ENCODE data around the gene LACTBL1.
"Not testable (repeated sequence)": the region's sequence is repeated elsewhere in the genome, so short reads cannot be mapped to it uniquely, and the experiment has no call there.

LACTBL1 gene

GRCh38 chr1:22972760-22973159 lies at the start of gene LACTBL1:
LACTBL1 (minus strand) TSS chr1:22972866; CDS start chr1:22972316, 550 bp downstream.
- H3K36me3 ChIP-seq (ENCODE audit: insufficient read depth, low read length): no peaks in the 10 kb centered on the region
- H3K4me3 ChIP-seq: no peak within 1 kb of the TSS
- H3K9me3 ChIP-seq (ENCODE audit: low read depth, low read length): no peaks in the 10 kb centered on the region
- TF ChIP-seq EZH2 (IDR thresholded peaks at IDR 0.05) (no peak), FOXP2 (optimal IDR thresholded peaks at IDR 0.05; ENCODE audit: control extremely low read depth, extremely low read length, insufficient read depth) (no peak), POLR2AphosphoS5 (IDR thresholded peaks at IDR 0.05; ENCODE audit: borderline replicate concordance, low read depth, low read length) (no peak)
- no peak within 1 kb of the TSS for H3K27ac ChIP-seq
- no peak within 1 kb of the TSS for H3K9ac ChIP-seq (ENCODE audit: insufficient read length)
- no peak for DNase-seq (ENCODE audit: low read depth, low spot score)

- DNase-seq (ENCODE audit: low read depth, low spot score): no peak
- Histone ChIP-seq H3K4me3 (peak overlapping the region; percentile 95), H3K9ac (ENCODE audit: insufficient read length) (no peak overlapping the region), H3K36me3 (ENCODE audit: insufficient read depth, low read length) (peaks cover 38% of the 10 kb centered on the region), H3K27ac (no peak overlapping the region), H3K9me3 (ENCODE audit: low read depth, low read length) (no peaks in the 10 kb centered on the region; the same call in 1 of the 2 replicates)
- TF ChIP-seq FOXP2 (optimal IDR thresholded peaks at IDR 0.05; ENCODE audit: control extremely low read depth, extremely low read length, insufficient read depth) (no peak), EZH2 (IDR thresholded peaks at IDR 0.05) (no peak), POLR2AphosphoS5 (IDR thresholded peaks at IDR 0.05; ENCODE audit: borderline replicate concordance, low read depth, low read length) (no peak)
Measured at GRCh38 chr1:23021834-23022233, 49.2 kb upstream of the LACTBL1 start.

- peak overlapping the region; percentile 95 for H3K4me3 ChIP-seq
- H3K27ac ChIP-seq: 0 out of 2 replicates have a peak overlapping the region, but pooled peaks have one; percentile 4
- no peak for TF ChIP-seq FOXP2 (optimal IDR thresholded peaks at IDR 0.05; ENCODE audit: control extremely low read depth, extremely low read length, insufficient read depth)
- TF ChIP-seq EZH2 (IDR thresholded peaks at IDR 0.05): no peak
- no peak for TF ChIP-seq POLR2AphosphoS5 (IDR thresholded peaks at IDR 0.05; ENCODE audit: borderline replicate concordance, low read depth, low read length)
- no peaks in the 10 kb centered on the region; the same call in 1 of the 2 replicates for H3K9me3 ChIP-seq (ENCODE audit: low read depth, low read length)
- H3K9ac ChIP-seq (ENCODE audit: insufficient read length): peak overlapping the region; percentile 98
- H3K36me3 ChIP-seq (ENCODE audit: insufficient read depth, low read length): peaks cover 38% of the 10 kb centered on the region
- no peak for DNase-seq (ENCODE audit: low read depth, low spot score)
Measured at GRCh38 chr1:23020706-23021405, 48.2 kb upstream of the LACTBL1 start.

- peak overlapping the region; percentile 81 for H3K27ac ChIP-seq
- TF ChIP-seq EZH2 (IDR thresholded peaks at IDR 0.05) (no peak), POLR2AphosphoS5 (IDR thresholded peaks at IDR 0.05; ENCODE audit: borderline replicate concordance, low read depth, low read length) (no peak), FOXP2 (optimal IDR thresholded peaks at IDR 0.05; ENCODE audit: control extremely low read depth, extremely low read length, insufficient read depth) (no peak)
- H3K9ac ChIP-seq (ENCODE audit: insufficient read length): peak overlapping the region; percentile 98
- peak overlapping the region; percentile 95 for H3K4me3 ChIP-seq
- no peaks in the 10 kb centered on the region; the same call in 1 of the 2 replicates for H3K9me3 ChIP-seq (ENCODE audit: low read depth, low read length)
- H3K36me3 ChIP-seq (ENCODE audit: insufficient read depth, low read length): peaks cover 37% of the 10 kb centered on the region
- DNase-seq (ENCODE audit: low read depth, low spot score): no peak
Measured at GRCh38 chr1:23019863-23020625, 47.4 kb upstream of the LACTBL1 start.

GRCh38 chr1:23019094-23019862 lies 46.6 kb upstream of the LACTBL1 start, which contains the start of gene KDM1A:
KDM1A (plus strand) TSS chr1:23019468; CDS start chr1:23019597, 129 bp downstream.
- peaks cover 29% of the 10 kb centered on the region for H3K36me3 ChIP-seq (ENCODE audit: insufficient read depth, low read length)
- peak within 1 kb of the TSS; percentile 98 for H3K9ac ChIP-seq (ENCODE audit: insufficient read length)
- H3K27ac ChIP-seq: peak within 1 kb of the TSS; percentile 81
- peak; percentile 89 for TF ChIP-seq FOXP2 (optimal IDR thresholded peaks at IDR 0.05; ENCODE audit: control extremely low read depth, extremely low read length, insufficient read depth)
- TF ChIP-seq EZH2 (IDR thresholded peaks at IDR 0.05): no peak
- peak; percentile 96 for TF ChIP-seq POLR2AphosphoS5 (IDR thresholded peaks at IDR 0.05; ENCODE audit: borderline replicate concordance, low read depth, low read length)
- peak within 1 kb of the TSS; percentile 95 for H3K4me3 ChIP-seq
- H3K9me3 ChIP-seq (ENCODE audit: low read depth, low read length): no peaks in the 10 kb centered on the region; the same call in 1 of the 2 replicates
- peak; percentile 73 for DNase-seq (ENCODE audit: low read depth, low spot score)

GRCh38 chr1:23018661-23019093 lies 46.0 kb upstream of the LACTBL1 start:
- Histone ChIP-seq H3K4me3 (peak overlapping the region; percentile 95), H3K9ac (ENCODE audit: insufficient read length) (peak overlapping the region; percentile 98), H3K36me3 (ENCODE audit: insufficient read depth, low read length) (peaks cover 23% of the 10 kb centered on the region), H3K27ac (peak overlapping the region; percentile 67), H3K9me3 (ENCODE audit: low read depth, low read length) (no peaks in the 10 kb centered on the region; the same call in 1 of the 2 replicates)
- DNase-seq (ENCODE audit: low read depth, low spot score): no peak
- TF ChIP-seq FOXP2 (optimal IDR thresholded peaks at IDR 0.05; ENCODE audit: control extremely low read depth, extremely low read length, insufficient read depth) (no peak), POLR2AphosphoS5 (IDR thresholded peaks at IDR 0.05; ENCODE audit: borderline replicate concordance, low read depth, low read length) (no peak), EZH2 (IDR thresholded peaks at IDR 0.05) (no peak)

GRCh38 chr1:23013657-23014056 lies 41.0 kb upstream of the LACTBL1 start:
- TF ChIP-seq EZH2 (IDR thresholded peaks at IDR 0.05) (no peak), POLR2AphosphoS5 (IDR thresholded peaks at IDR 0.05; ENCODE audit: borderline replicate concordance, low read depth, low read length) (no peak), FOXP2 (optimal IDR thresholded peaks at IDR 0.05; ENCODE audit: control extremely low read depth, extremely low read length, insufficient read depth) (no peak)
- Histone ChIP-seq H3K9ac (ENCODE audit: insufficient read length) (no peak overlapping the region), H3K9me3 (ENCODE audit: low read depth, low read length) (no peaks in the 10 kb centered on the region), H3K36me3 (ENCODE audit: insufficient read depth, low read length) (no peaks in the 10 kb centered on the region), H3K27ac (no peak overlapping the region), H3K4me3 (no peak overlapping the region)
- no peak for DNase-seq (ENCODE audit: low read depth, low spot score)

GRCh38 chr1:23010025-23010424 lies 37.4 kb upstream of the LACTBL1 start:
- not testable (repeated sequence) for H3K9me3 ChIP-seq (ENCODE audit: low read depth, low read length); H3K4me3 ChIP-seq; H3K9ac ChIP-seq (ENCODE audit: insufficient read length); H3K27ac ChIP-seq; DNase-seq (ENCODE audit: low read depth, low spot score); H3K36me3 ChIP-seq (ENCODE audit: insufficient read depth, low read length)
